Hematopoietic multipotent progenitor cell treated with erythropoietin and hydrocortisone succinate and interleukin-3 and kit ligand, for 4 days (in vitro differentiated cells): Measurements from ENCODE around the gene COMMD8.
A peak's percentile ranks its signal among the peaks of the same experiment; 100 is the strongest.

Experiments used
- DNase-seq: peaks from one replicate; pipeline ENCODE4 v3.0.0-alpha.2; 2015

Gene COMMD8

GRCh38 chr4:47471064-47471463, 7.6 kb upstream of the COMMD8 start:
- no peak for DNase-seq

- no peak for DNase-seq
These were observed 6.4 kb upstream of the COMMD8 start for GRCh38 chr4:47469951-47470350.

GRCh38 chr4:47468706-47469365, 5.3 kb upstream of the COMMD8 start:
- DNase-seq: no peak

GRCh38 chr4:47466056-47466785, 2.7 kb upstream of the COMMD8 start:
- DNase-seq: no peak

GRCh38 chr4:47465004-47465403, 1.5 kb upstream of the COMMD8 start:
- peak; percentile 68 for DNase-seq

GRCh38 chr4:47462799-47463234, 685 bp downstream of the COMMD8 start:
- DNase-seq: peak; percentile 41

- no peak for DNase-seq
These were observed 11.8 kb downstream of the COMMD8 start for GRCh38 chr4:47451657-47452056.

GRCh38 chr4:47444031-47444430, 19.5 kb downstream of the COMMD8 start:
- DNase-seq: peak; percentile 60

- DNase-seq: peak; percentile 70
These were observed 20.5 kb downstream of the COMMD8 start for GRCh38 chr4:47442980-47443379.

GRCh38 chr4:47434931-47435330, 28.6 kb downstream of the COMMD8 start:
- DNase-seq: no peak

- DNase-seq: peak; percentile 43
These were observed 30.8 kb downstream of the COMMD8 start for GRCh38 chr4:47432749-47433148.

GRCh38 chr4:47427935-47428334, 35.6 kb downstream of the COMMD8 start:
- no peak for DNase-seq

- DNase-seq: no peak
These were observed 37.9 kb downstream of the COMMD8 start for GRCh38 chr4:47425628-47426027.

- no peak for DNase-seq
These were observed 44.2 kb downstream of the COMMD8 start for GRCh38 chr4:47419296-47419695.

GRCh38 chr4:47418147-47418546, 45.4 kb downstream of the COMMD8 start:
- DNase-seq: no peak

- no peak for DNase-seq
These were observed 47.8 kb downstream of the COMMD8 start for GRCh38 chr4:47415719-47416118.

GRCh38 chr4:47413521-47413920, 50.0 kb downstream of the COMMD8 start:
- no peak for DNase-seq

GRCh38 chr4:47410271-47410670, 53.2 kb downstream of the COMMD8 start:
- DNase-seq: no peak

GRCh38 chr4:47406408-47406807, 57.1 kb downstream of the COMMD8 start:
- DNase-seq: peak; percentile 43
